GM12874 (cell line): Measurements from ENCODE around the gene AGMAT.

ENCODE experiments used
- TF ChIP-seq, protein P1 (sequence below): IDR thresholded peaks from 2 replicates; pipeline ENCODE4 v1.5.1; 2011; ENCODE audit warnings: low read depth, mild to moderate bottlenecking, control low read depth, low read length, moderate library complexity; ENCODE audit not compliant: insufficient read depth

AGMAT gene

GRCh38 chr1:15543589-15544568 lies 41.0 kb downstream of the AGMAT start:
- TF ChIP-seq, protein P1, sequence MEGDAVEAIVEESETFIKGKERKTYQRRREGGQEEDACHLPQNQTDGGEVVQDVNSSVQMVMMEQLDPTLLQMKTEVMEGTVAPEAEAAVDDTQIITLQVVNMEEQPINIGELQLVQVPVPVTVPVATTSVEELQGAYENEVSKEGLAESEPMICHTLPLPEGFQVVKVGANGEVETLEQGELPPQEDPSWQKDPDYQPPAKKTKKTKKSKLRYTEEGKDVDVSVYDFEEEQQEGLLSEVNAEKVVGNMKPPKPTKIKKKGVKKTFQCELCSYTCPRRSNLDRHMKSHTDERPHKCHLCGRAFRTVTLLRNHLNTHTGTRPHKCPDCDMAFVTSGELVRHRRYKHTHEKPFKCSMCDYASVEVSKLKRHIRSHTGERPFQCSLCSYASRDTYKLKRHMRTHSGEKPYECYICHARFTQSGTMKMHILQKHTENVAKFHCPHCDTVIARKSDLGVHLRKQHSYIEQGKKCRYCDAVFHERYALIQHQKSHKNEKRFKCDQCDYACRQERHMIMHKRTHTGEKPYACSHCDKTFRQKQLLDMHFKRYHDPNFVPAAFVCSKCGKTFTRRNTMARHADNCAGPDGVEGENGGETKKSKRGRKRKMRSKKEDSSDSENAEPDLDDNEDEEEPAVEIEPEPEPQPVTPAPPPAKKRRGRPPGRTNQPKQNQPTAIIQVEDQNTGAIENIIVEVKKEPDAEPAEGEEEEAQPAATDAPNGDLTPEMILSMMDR, result no peak

GRCh38 chr1:15543251-15543588 lies 41.6 kb downstream of the AGMAT start:
- TF ChIP-seq, protein P1, result no peak

- TF ChIP-seq, protein P1, result no peak
These were observed 42.2 kb downstream of the AGMAT start for GRCh38 chr1:15542388-15543250.

DNA sequence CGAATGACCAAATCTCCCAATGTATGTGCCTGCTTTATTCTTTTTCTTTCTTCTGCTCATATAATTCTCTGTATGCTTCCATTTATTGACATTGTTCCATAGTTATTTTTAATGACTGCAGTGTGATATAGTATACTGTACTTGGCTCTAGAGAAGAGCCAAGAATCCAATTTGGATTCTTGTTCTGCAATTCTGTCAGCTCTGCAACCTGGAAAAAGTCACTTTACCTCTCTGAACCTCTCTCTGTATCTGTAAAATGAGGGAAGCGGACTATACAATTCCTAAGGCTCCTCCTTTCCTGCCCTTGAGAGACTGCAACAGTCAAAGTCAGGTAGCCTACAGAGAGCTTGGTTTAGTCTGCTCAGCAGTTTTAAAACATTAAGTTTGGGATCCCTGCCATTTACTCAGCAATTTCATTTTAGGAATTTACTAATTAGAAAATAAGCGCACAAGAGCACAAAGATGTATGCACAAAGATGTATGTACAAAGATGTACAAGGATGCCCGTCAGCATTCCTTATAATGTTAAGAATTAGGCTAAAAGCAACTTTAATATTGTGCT lies 43.5 kb downstream of the AGMAT start:
- TF ChIP-seq, protein P1, result no peak

GRCh38 chr1:15540186-15540585 lies 44.7 kb downstream of the AGMAT start:
- TF ChIP-seq, protein P1, result no peak

DNA sequence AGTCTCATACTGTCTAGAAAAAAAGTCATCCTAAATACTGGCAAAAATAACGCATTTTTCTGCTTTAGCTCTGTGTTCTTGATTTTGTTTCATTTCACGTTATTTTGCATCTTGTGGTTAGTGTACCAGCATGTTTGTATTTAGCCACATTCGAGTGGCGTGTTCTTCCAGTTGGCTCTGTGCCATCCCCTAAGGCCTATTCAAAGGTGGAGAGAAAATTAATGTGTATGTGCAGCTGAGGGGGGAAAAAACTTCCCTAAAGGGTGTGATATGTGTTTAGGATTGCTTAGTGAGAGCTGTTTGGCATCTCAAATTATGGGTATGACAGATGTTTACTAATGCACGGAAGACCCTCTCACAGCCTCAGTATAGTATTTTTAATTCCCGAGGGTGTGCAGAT lies 46.1 kb downstream of the AGMAT start:
- TF ChIP-seq, protein P1, result no peak

DNA sequence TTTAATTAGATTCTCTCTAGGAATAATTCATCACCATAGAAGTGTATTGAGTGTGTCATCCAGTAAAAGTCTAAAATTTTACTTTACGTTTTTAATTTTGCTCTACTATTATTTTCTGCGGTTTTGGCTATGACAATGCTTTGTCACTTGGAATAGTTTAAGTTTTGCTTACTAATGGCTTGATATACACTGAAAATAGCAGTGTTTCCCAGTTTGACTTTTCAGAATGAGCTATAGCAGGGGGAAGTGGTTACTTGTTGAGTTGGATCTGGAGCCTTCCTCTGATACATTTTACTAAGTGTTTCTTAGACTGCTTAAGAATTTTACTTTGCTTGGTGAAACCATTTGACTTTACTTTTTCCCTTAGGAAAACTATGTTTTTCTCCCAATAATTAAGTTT lies 53.2 kb downstream of the AGMAT start:
- TF ChIP-seq, protein P1, result no peak
